HG02571 (cell line): ENCODE measurements around the gene ALOX12B.

Source experiments
- ATAC-seq: cut with Tn5 transposase; IDR thresholded peaks from one replicate; pipeline ENCODE4 v1.9.1; 2021; ENCODE audit warnings: mild to moderate bottlenecking, moderate library complexity; ENCODE audit not compliant: unreplicated experiment

ALOX12B gene

GRCh38 chr17:8087075-8087951 is at the start of gene ALOX12B:
ALOX12B (minus strand) TSS chr17:8087716; CDS start chr17:8087442, 274 bp downstream.
- no peak for ATAC-seq

GRCh38 chr17:8133941-8134340 is 46.4 kb upstream of the ALOX12B start:
- ATAC-seq = no peak

GRCh38 chr17:8133399-8133798 is 45.9 kb upstream of the ALOX12B start:
- no peak for ATAC-seq

GRCh38 chr17:8131844-8132441 is 44.4 kb upstream of the ALOX12B start:
- no peak for ATAC-seq

- ATAC-seq = no peak
Measured at GRCh38 chr17:8128125-8128784, 40.7 kb upstream of the ALOX12B start.

- no peak for ATAC-seq
Measured at GRCh38 chr17:8126491-8127066, 39.1 kb upstream of the ALOX12B start.

GRCh38 chr17:8125947-8126490 is 38.5 kb upstream of the ALOX12B start:
- ATAC-seq = no peak

GRCh38 chr17:8125154-8125946 is 37.8 kb upstream of the ALOX12B start:
- ATAC-seq = no peak

GRCh38 chr17:8124350-8125153 is 37.0 kb upstream of the ALOX12B start:
- ATAC-seq = no peak

- ATAC-seq = no peak
Measured at GRCh38 chr17:8123695-8124349, 36.3 kb upstream of the ALOX12B start, which contains the start of gene HES7. HES7 (minus strand) TSS chr17:8124106; CDS start chr17:8124084, 22 bp downstream.

GRCh38 chr17:8122924-8123694 is 35.6 kb upstream of the ALOX12B start:
- ATAC-seq = no peak

- ATAC-seq = no peak
Measured at GRCh38 chr17:8122422-8122923, 35.0 kb upstream of the ALOX12B start.

GRCh38 chr17:8121681-8122421 is 34.3 kb upstream of the ALOX12B start:
- no peak for ATAC-seq

GRCh38 chr17:8121407-8121680 is 33.8 kb upstream of the ALOX12B start:
- no peak for ATAC-seq

- ATAC-seq = no peak
Measured at GRCh38 chr17:8120520-8121406, 33.2 kb upstream of the ALOX12B start.
